GM19467 (cell line): ENCODE measurements around the gene CNBD2.
"Not testable (repeated sequence)": the region's sequence is repeated elsewhere in the genome, so short reads cannot be mapped to it uniquely, and the experiment has no call there.

Experiments
- ATAC-seq: cut with Tn5 transposase; IDR thresholded peaks from one replicate; pipeline ENCODE4 v1.9.1; 2021; ENCODE audit warnings: mild to moderate bottlenecking, moderate library complexity; ENCODE audit not compliant: unreplicated experiment

The CNBD2 gene

GRCh38 chr20:36060676-36061075 lies 92.3 kb downstream of the CNBD2 start:
- no peak for ATAC-seq

GRCh38 chr20:36061754-36062153 lies 93.4 kb downstream of the CNBD2 start:
- no peak for ATAC-seq

GRCh38 chr20:36062799-36063198 lies 94.4 kb downstream of the CNBD2 start:
- no peak for ATAC-seq

GRCh38 chr20:36063916-36064657 lies 95.7 kb downstream of the CNBD2 start:
- no peak for ATAC-seq

DNA sequence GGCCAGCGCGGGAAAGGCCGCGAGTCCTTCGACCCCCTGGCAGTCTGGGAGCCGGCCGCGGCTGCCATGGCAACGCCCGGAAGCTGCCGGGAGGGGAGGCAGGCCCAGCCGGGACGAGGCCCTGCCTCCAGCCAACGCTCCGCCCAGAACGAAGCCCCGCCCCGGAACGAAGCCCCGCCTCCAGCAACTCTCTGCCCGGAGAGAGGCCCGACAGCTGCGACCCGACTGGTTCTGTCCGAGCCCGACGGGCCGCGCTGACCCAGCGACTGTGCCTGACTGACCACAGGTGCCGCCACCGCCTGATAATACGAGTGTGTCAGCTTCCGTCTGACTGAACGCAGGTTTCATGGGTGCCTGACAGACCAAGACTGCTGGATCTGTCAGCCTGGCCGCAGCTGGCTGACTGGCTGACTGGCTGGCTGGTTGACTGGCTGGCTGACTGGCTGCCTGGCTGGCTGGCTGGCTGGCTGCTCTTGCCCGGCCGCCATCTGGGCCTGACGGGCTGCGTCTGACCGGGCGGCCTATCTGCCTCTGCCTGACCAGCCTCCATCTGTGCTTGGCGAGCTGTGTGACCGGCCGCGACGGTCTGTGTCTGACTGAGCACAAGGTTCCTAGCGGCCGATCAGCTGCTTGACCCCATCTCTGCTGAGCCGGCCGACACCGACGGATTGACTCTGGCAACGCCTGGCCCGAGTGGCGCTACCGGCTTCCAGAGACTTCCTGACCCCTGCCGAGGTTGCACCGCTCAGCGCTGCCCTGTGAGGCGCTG lies 96.5 kb downstream of the CNBD2 start:
- ATAC-seq: peak; percentile 86

DNA sequence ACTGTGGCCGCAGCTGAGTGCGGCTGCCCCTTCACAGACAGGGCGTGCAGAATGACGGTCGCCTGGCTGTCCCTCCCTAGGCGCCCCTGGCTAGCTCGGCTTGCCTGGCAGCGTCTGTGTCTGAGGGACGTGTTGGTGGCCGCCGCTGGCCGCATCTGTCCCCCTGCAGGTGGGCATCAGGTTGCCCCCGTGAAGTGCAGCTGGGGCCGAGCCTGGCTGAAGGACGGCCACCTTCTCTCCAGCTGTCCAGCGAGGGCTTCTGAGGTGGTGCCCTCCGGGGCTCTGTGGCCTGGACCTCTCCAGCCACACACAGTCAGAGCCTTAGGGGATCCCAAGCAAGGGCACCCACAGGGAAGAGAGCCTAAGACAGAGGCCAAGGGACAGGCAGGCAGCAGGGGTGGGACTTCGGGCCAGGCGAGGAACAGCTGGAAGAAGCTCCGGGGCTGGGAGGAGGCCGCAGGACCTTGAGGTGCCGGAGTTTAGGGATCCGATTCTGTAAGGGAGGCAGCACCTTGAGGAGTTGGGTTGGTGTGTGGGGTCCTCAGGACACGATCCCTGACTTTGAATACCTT lies 97.1 kb downstream of the CNBD2 start:
- ATAC-seq: no peak

GRCh38 chr20:36066777-36067176 lies 98.4 kb downstream of the CNBD2 start:
- no peak for ATAC-seq

GRCh38 chr20:36068526-36068925 lies 100.1 kb downstream of the CNBD2 start:
- not testable (repeated sequence) for ATAC-seq

- ATAC-seq: no peak
Measured at GRCh38 chr20:36070451-36070850, 102.1 kb downstream of the CNBD2 start.

- no peak for ATAC-seq
Measured at GRCh38 chr20:36071848-36072247, 103.5 kb downstream of the CNBD2 start.

- ATAC-seq: no peak
Measured at GRCh38 chr20:36074983-36075382, 106.6 kb downstream of the CNBD2 start.

DNA sequence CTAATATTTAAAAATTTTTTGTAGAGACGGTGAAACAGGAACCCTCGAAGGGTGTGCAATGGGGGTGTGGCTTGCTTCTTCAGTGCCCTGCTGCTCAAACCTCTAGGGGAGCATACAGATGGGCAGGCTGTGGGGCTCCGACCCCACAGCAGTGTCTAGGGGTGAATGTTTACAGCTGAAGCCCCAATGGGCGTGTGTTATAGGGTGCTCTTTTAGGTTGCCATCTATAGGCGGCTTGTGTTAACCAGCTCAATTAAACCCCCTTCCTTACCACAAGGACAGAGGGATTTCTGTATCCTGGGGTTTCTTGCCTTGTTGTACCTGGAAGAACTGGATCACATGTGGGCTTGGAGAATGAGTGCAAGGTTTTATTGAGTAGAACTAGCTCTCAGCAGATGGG lies 109.4 kb downstream of the CNBD2 start:
- not testable (repeated sequence) for ATAC-seq

DNA sequence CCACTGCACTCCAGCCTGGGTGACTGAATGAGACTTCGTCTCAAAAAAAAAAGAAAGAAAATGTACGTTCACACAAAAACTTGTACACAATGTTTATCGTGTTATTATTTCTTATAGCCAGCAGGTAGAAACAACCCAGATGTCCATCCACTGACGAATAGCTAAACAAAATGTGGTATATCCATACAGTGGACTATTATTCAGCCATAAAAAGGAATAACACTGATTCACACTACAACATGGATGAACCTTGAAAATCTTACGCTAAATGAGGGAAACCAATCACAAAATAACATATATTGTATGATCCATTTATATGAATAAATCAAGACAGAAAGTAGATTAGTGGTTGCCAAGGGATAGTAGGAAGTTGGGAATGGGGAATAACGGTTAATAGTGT lies 111.1 kb downstream of the CNBD2 start:
- ATAC-seq: no peak

DNA sequence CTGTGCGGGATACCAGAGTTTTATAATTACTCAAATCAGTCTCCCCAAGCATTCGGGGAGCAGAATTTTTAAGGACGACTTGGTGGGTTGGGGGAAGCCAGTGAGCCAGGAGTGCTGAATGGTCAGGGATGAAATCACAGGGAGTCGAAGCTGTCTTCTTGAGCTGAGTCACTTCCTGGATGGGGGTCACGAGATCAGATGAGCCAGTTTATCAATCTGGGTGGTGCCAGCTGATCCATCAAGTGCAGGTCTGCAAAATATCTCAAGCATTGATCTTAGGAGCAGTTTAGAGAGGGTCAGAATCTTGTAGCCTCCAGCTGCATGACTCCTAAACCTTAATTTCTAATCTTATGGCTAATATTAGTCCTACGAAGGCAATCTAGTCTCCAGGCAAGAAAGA lies 111.6 kb downstream of the CNBD2 start:
- not testable (repeated sequence) for ATAC-seq
